CD4-positive, alpha-beta T cell (primary cell): ENCODE data around the gene POU2F2. TPM values are rescaled to one million over a fixed set of nuclear protein-coding genes. Genes with fewer than 3 reads are reported as not detected.

Experiments used
- ATAC-seq: fragments of 200-7000 bp; cut with Tn5 transposase; one replicate; pipeline ENCODE4 v1.10.0; 2022; ENCODE audit warnings: mild to moderate bottlenecking; ENCODE audit not compliant: poor library complexity
- CTCF ChIA-PET: fragments of 350-600 bp; sonication (Branson Sonifier 250); formaldehyde crosslinking; loops from one replicate; lab custom pipeline; 2021; ENCODE audit warnings: antibody characterized with exemption, inconsistent platforms; lab: Charles Lee
- POLR2A ChIA-PET: fragments of 350-600 bp; sonication (Branson Sonifier 250); formaldehyde crosslinking; loops from one replicate; lab custom pipeline; 2021; ENCODE audit warnings: antibody characterized with exemption, inconsistent platforms; lab: Charles Lee
- DNase-seq, 14 experiments: peaks; one replicate each; pipeline ENCODE4 v3.0.0-alpha.2; 2013 to 2020; ENCODE audit warnings: mixed read lengths in 2 of 14
- H3K27ac ChIP-seq, 2 donors: one replicate each; pipeline versions ENCODE4 v1.5.1 to v1.7.0; 2013; ENCODE audit warnings: low read length in 2 of 2, low read depth in 1 of 2, mild to moderate bottlenecking in 1 of 2
- H3K27me3 ChIP-seq, 2 experiments: 1 replicate in 1 of 2; 2 replicates in 1 of 2; pipeline versions ENCODE4 v1.6.1 to v1.7.0; 2013; ENCODE audit warnings: low read length in 2 of 2, control low read depth in 1 of 2, mild to moderate bottlenecking in 1 of 2, moderate library complexity in 1 of 2; ENCODE audit not compliant: insufficient read depth in 2 of 2, control insufficient read depth in 1 of 2
- H3K36me3 ChIP-seq: one replicate; pipeline ENCODE4 v1.6.1; 2013; ENCODE audit warnings: low read length, control low read depth; ENCODE audit not compliant: insufficient read depth
- H3K4me1 ChIP-seq: one replicate; pipeline ENCODE4 v1.6.1; 2013; ENCODE audit warnings: low read length, control low read depth; ENCODE audit not compliant: insufficient read depth
- H3K4me3 ChIP-seq: one replicate; pipeline ENCODE4 v1.5.1; 2013; ENCODE audit warnings: mild to moderate bottlenecking, low read length, moderate library complexity
- H3K9me3 ChIP-seq, 2 experiments: 1 replicate in 1 of 2; 2 replicates in 1 of 2; pipeline versions ENCODE4 v1.6.1 to v1.7.0; 2013; ENCODE audit warnings: low read length in 2 of 2, mild to moderate bottlenecking in 2 of 2, control low read depth in 1 of 2, moderate library complexity in 1 of 2; ENCODE audit not compliant: control insufficient read depth in 1 of 2, insufficient read depth in 1 of 2
- H3K27ac Mint-ChIP-seq: one replicate; pipeline ENCODE4 v1.8.0; 2020; ENCODE audit warnings: mixed read lengths
- H3K27me3 Mint-ChIP-seq: one replicate; pipeline ENCODE4 v1.8.0; 2021; ENCODE audit warnings: mixed read lengths
- H3K36me3 Mint-ChIP-seq: one replicate; pipeline ENCODE4 v1.8.0; 2021; ENCODE audit warnings: low read depth, mixed read lengths
- H3K4me1 Mint-ChIP-seq: one replicate; pipeline ENCODE4 v1.8.0; 2021; ENCODE audit warnings: low read depth, mixed read lengths
- H3K4me3 Mint-ChIP-seq: one replicate; pipeline ENCODE4 v1.8.0; 2020; ENCODE audit warnings: mild to moderate bottlenecking, mixed read lengths
- H3K9me3 Mint-ChIP-seq: one replicate; pipeline ENCODE4 v1.8.0; 2020; ENCODE audit warnings: mixed read lengths
- CTCF ChIP-seq: fragments of 200-600 bp; IDR thresholded peaks from one replicate; pipeline ENCODE4 v1.8.0; 2022; ENCODE audit warnings: antibody characterized with exemption, mild to moderate bottlenecking
- intact Hi-C, 2 experiments: fragments of 100-400 bp; cut with DNase I in 1 of 2; cut with micrococcal nuclease in 1 of 2; formaldehyde crosslinking; loops; one replicate each; pipeline versions ENCODE4 v1.15.1 to v1.9.0; 2023 to 2025; cut with DNase I, micrococcal nuclease
- total RNA-seq, 174 experiments: library from RNA in 2 of 174; stranded (reverse) in 2 of 174; gene quantifications; one replicate each; pipeline ENCODE4 v1.2.3 and lab custom pipeline; 2021 to 2026

POU2F2 gene
- total RNA-seq, 2 experiments from 2014 or later = 18.6 to 19.9 TPM

- intact Hi-C loops = no loop called here
- no peak for ATAC-seq
- no peak overlapping the region for H3K4me3 ChIP-seq
- ChIA-PET CTCF (no interaction called here), POLR2A (no interaction called here)
- no peak overlapping the region for H3K27ac ChIP-seq
- H3K9me3 ChIP-seq = no peaks in the 10 kb centered on the region
- no peak for TF ChIP-seq CTCF
- Mint-ChIP-seq H3K36me3 (no peaks in the 10 kb centered on the region), H3K27ac (no peak overlapping the region), H3K4me3 (no peak overlapping the region), H3K9me3 (no peaks in the 10 kb centered on the region), H3K27me3 (no peaks in the 10 kb centered on the region), H3K4me1 (peaks cover 23% of the 10 kb centered on the region)
- H3K36me3 ChIP-seq = no peaks in the 10 kb centered on the region
- peaks cover 28% of the 10 kb centered on the region for H3K4me1 ChIP-seq
- H3K27me3 ChIP-seq = no peaks in the 10 kb centered on the region
- no peak for DNase-seq
Measured at GRCh38 chr19:42153672-42154433, 21.6 kb upstream of the POU2F2 start.

- DNase-seq (no peak), ATAC-seq (no peak)
- no peaks in the 10 kb centered on the region for H3K27me3 ChIP-seq
- H3K4me3 Mint-ChIP-seq = no peak overlapping the region
- no peak overlapping the region for H3K27ac Mint-ChIP-seq
- intact Hi-C loops = no loop called here
- peaks cover 35% of the 10 kb centered on the region for H3K4me1 ChIP-seq
- no peaks in the 10 kb centered on the region for H3K9me3 ChIP-seq
- H3K36me3 ChIP-seq = no peaks in the 10 kb centered on the region
- no peak overlapping the region for H3K4me3 ChIP-seq
- H3K27ac ChIP-seq = no peak overlapping the region
- CTCF ChIA-PET = no interaction called here
- H3K27me3 Mint-ChIP-seq = no peaks in the 10 kb centered on the region
- peaks cover 31% of the 10 kb centered on the region for H3K4me1 Mint-ChIP-seq
- POLR2A ChIA-PET = no interaction called here
- TF ChIP-seq CTCF = no peak
- H3K36me3 Mint-ChIP-seq = no peaks in the 10 kb centered on the region
- no peaks in the 10 kb centered on the region for H3K9me3 Mint-ChIP-seq
Measured at GRCh38 chr19:42152910-42153671, 20.8 kb upstream of the POU2F2 start.

GRCh38 chr19:42151782-42152684 is 19.8 kb upstream of the POU2F2 start:
- Mint-ChIP-seq H3K9me3 (no peaks in the 10 kb centered on the region), H3K4me3 (no peak overlapping the region), H3K36me3 (no peaks in the 10 kb centered on the region), H3K27me3 (no peaks in the 10 kb centered on the region), H3K4me1 (peaks cover 39% of the 10 kb centered on the region), H3K27ac (no peak overlapping the region)
- no peak for ATAC-seq
- Histone ChIP-seq H3K36me3 (no peaks in the 10 kb centered on the region), H3K27me3 (no peaks in the 10 kb centered on the region), H3K4me1 (peaks cover 40% of the 10 kb centered on the region), H3K9me3 (no peaks in the 10 kb centered on the region), H3K27ac (no peak overlapping the region), H3K4me3 (no peak overlapping the region)
- CTCF ChIA-PET = no interaction called here
- POLR2A ChIA-PET = no interaction called here
- DNase-seq = no peak
- no peak for TF ChIP-seq CTCF
- intact Hi-C loops = no loop called here
